HG02798 (cell line): Measurements from ENCODE around the gene SLC2A1.

Source experiments
- ATAC-seq: cut with Tn5 transposase; IDR thresholded peaks from one replicate; pipeline ENCODE4 v1.9.1; 2021; ENCODE audit warnings: mild to moderate bottlenecking; ENCODE audit not compliant: unreplicated experiment, poor library complexity

Gene SLC2A1

GRCh38 chr1:42981255-42981805 is 22.7 kb upstream of the SLC2A1 start:
- no peak for ATAC-seq

GRCh38 chr1:42979896-42980800 is 21.5 kb upstream of the SLC2A1 start:
- ATAC-seq: no peak

GRCh38 chr1:42979036-42979430 is 20.4 kb upstream of the SLC2A1 start:
- ATAC-seq: no peak

GRCh38 chr1:42978317-42979035 is 19.8 kb upstream of the SLC2A1 start:
- ATAC-seq: no peak

GRCh38 chr1:42977653-42978052 is 19.0 kb upstream of the SLC2A1 start:
- ATAC-seq: no peak

GRCh38 chr1:42975561-42976225 is 17.0 kb upstream of the SLC2A1 start:
- ATAC-seq: no peak

- ATAC-seq: no peak
Measured at GRCh38 chr1:42974767-42975437, 16.2 kb upstream of the SLC2A1 start.

- no peak for ATAC-seq
Measured at GRCh38 chr1:42973799-42974198, 15.1 kb upstream of the SLC2A1 start.

- no peak for ATAC-seq
Measured at GRCh38 chr1:42973286-42973685, 14.6 kb upstream of the SLC2A1 start.

GRCh38 chr1:42971841-42972291 is 13.2 kb upstream of the SLC2A1 start:
- ATAC-seq: no peak

GRCh38 chr1:42970143-42970542 is 11.5 kb upstream of the SLC2A1 start:
- no peak for ATAC-seq

GRCh38 chr1:42968654-42969053 is 10.0 kb upstream of the SLC2A1 start:
- ATAC-seq: no peak

GRCh38 chr1:42966688-42967612 is 8.3 kb upstream of the SLC2A1 start:
- ATAC-seq: no peak

GRCh38 chr1:42965378-42965777 is 6.7 kb upstream of the SLC2A1 start:
- no peak for ATAC-seq

GRCh38 chr1:42964044-42964812 is 5.6 kb upstream of the SLC2A1 start:
- no peak for ATAC-seq

- ATAC-seq: no peak
Measured at GRCh38 chr1:42963378-42964043, 4.8 kb upstream of the SLC2A1 start.

GRCh38 chr1:42962641-42963377 is 4.1 kb upstream of the SLC2A1 start:
- ATAC-seq: no peak
